Stomach smooth muscle (tissue), 2 donors: ENCODE data around the gene MYLK3.

Experiments
- H3K27ac ChIP-seq: one replicate; pipeline ENCODE4 v1.7.0; 2013; ENCODE audit warnings: mild to moderate bottlenecking, low read length, inconsistent platforms
- H3K27me3 ChIP-seq, 2 donors: one replicate each; pipeline ENCODE4 v1.7.0; 2013; ENCODE audit warnings: low read length in 2 of 2; ENCODE audit not compliant: insufficient read depth in 2 of 2, control insufficient read depth in 1 of 2
- H3K36me3 ChIP-seq, 2 donors: one replicate each; pipeline ENCODE4 v1.7.0; 2013; ENCODE audit warnings: low read length in 2 of 2; ENCODE audit not compliant: control insufficient read depth in 2 of 2, insufficient read depth in 2 of 2
- H3K4me1 ChIP-seq: one replicate; pipeline ENCODE4 v1.7.0; 2013; ENCODE audit warnings: low read length; ENCODE audit not compliant: control insufficient read depth, insufficient read depth
- H3K4me3 ChIP-seq, 2 donors: one replicate each; pipeline ENCODE4 v1.7.0; 2013; ENCODE audit warnings: low read length in 2 of 2
- H3K9ac ChIP-seq, 2 donors: one replicate each; pipeline ENCODE4 v1.7.0; 2013; ENCODE audit warnings: low read length in 2 of 2, mild to moderate bottlenecking in 1 of 2
- H3K9me3 ChIP-seq, 2 donors: one replicate each; pipeline ENCODE4 v1.7.0; 2013; ENCODE audit warnings: low read length in 2 of 2; ENCODE audit not compliant: control insufficient read depth in 2 of 2
- donor health status: healthy.
- donor health status: Pancreatic carcinoma.

MYLK3 gene

GRCh38 chr16:46747777-46748651, at the start of gene MYLK3:
Gene MYLK3, minus strand, starts transcription at chr16:46748344. Its CDS starts 151 bp downstream, at chr16:46748193.
- no peaks in the 10 kb centered on the region for H3K27me3 ChIP-seq
- H3K9me3 ChIP-seq: no peaks in the 10 kb centered on the region
- H3K9ac ChIP-seq: no peak within 1 kb of the TSS
- H3K4me1 ChIP-seq: no peaks in the 10 kb centered on the region
- no peak within 1 kb of the TSS for H3K4me3 ChIP-seq
- H3K36me3 ChIP-seq: no peaks in the 10 kb centered on the region
- no peak within 1 kb of the TSS for H3K27ac ChIP-seq

GRCh38 chr16:46797501-46797900, 49.4 kb upstream of the MYLK3 start:
- Histone ChIP-seq H3K27me3 (no peaks in the 10 kb centered on the region), H3K9ac (no peak overlapping the region), H3K4me3 (no peak overlapping the region), H3K4me1 (no peaks in the 10 kb centered on the region), H3K9me3 (peaks cover 0 to 6% of the 10 kb centered on the region in 2 donors), H3K36me3 (peaks cover 0 to 1% of the 10 kb centered on the region in 2 donors), H3K27ac (no peak overlapping the region)

- Histone ChIP-seq H3K9me3 (peaks cover 0 to 6% of the 10 kb centered on the region in 2 donors), H3K27me3 (no peaks in the 10 kb centered on the region), H3K4me3 (no peak overlapping the region), H3K27ac (no peak overlapping the region), H3K4me1 (no peaks in the 10 kb centered on the region), H3K9ac (no peak overlapping the region), H3K36me3 (no peaks in the 10 kb centered on the region)
Measured at GRCh38 chr16:46796764-46797269, 48.7 kb upstream of the MYLK3 start.

- Histone ChIP-seq H3K27me3 (no peaks in the 10 kb centered on the region), H3K36me3 (no peaks in the 10 kb centered on the region), H3K9me3 (peaks cover 0 to 6% of the 10 kb centered on the region in 2 donors), H3K27ac (no peak overlapping the region), H3K4me3 (no peak overlapping the region), H3K9ac (no peak overlapping the region), H3K4me1 (peaks cover 5% of the 10 kb centered on the region)
Measured at GRCh38 chr16:46793841-46794240, 45.7 kb upstream of the MYLK3 start.

GRCh38 chr16:46790599-46791270, 42.6 kb upstream of the MYLK3 start:
- Histone ChIP-seq H3K4me3 (peak overlapping the region; percentile 69 to 80), H3K4me1 (peaks cover 5% of the 10 kb centered on the region), H3K36me3 (no peaks in the 10 kb centered on the region), H3K9me3 (peaks cover 0 to 5% of the 10 kb centered on the region in 2 donors), H3K27me3 (no peaks in the 10 kb centered on the region), H3K27ac (no peak overlapping the region), H3K9ac (peak overlapping the region in 1 of 2 donors; percentile 26)

GRCh38 chr16:46789499-46790414, 41.6 kb upstream of the MYLK3 start:
- H3K9me3 ChIP-seq: peaks cover 0 to 2% of the 10 kb centered on the region in 2 donors
- no peaks in the 10 kb centered on the region for H3K27me3 ChIP-seq
- H3K27ac ChIP-seq: no peak overlapping the region
- peak overlapping the region; percentile 69 to 80 for H3K4me3 ChIP-seq
- H3K9ac ChIP-seq: peak overlapping the region; percentile 26 to 55
- H3K36me3 ChIP-seq: no peaks in the 10 kb centered on the region
- peaks cover 5% of the 10 kb centered on the region for H3K4me1 ChIP-seq

- Histone ChIP-seq H3K4me3 (peak overlapping the region in 1 of 2 donors; percentile 57), H3K27ac (no peak overlapping the region), H3K36me3 (no peaks in the 10 kb centered on the region), H3K27me3 (no peaks in the 10 kb centered on the region), H3K9me3 (peaks cover 0 to 2% of the 10 kb centered on the region in 2 donors), H3K4me1 (peaks cover 5% of the 10 kb centered on the region), H3K9ac (no peak overlapping the region)
Measured at GRCh38 chr16:46788891-46789474, 40.8 kb upstream of the MYLK3 start.

GRCh38 chr16:46787909-46788308, 39.8 kb upstream of the MYLK3 start:
- Histone ChIP-seq H3K9ac (no peak overlapping the region), H3K9me3 (no peaks in the 10 kb centered on the region), H3K27ac (no peak overlapping the region), H3K4me3 (no peak overlapping the region), H3K4me1 (peaks cover 5% of the 10 kb centered on the region), H3K36me3 (no peaks in the 10 kb centered on the region), H3K27me3 (no peaks in the 10 kb centered on the region)

- Histone ChIP-seq H3K36me3 (no peaks in the 10 kb centered on the region), H3K27ac (no peak overlapping the region), H3K9ac (no peak overlapping the region), H3K4me1 (peaks cover 3% of the 10 kb centered on the region), H3K4me3 (no peak overlapping the region), H3K9me3 (no peaks in the 10 kb centered on the region), H3K27me3 (no peaks in the 10 kb centered on the region)
Measured at GRCh38 chr16:46785076-46785845, 37.1 kb upstream of the MYLK3 start.
